ENCODE data around the gene ITPA.

The ITPA gene

GRCh38 chr20:3240776-3241363 is 31.6 kb downstream of the ITPA start:
- POLR2A ChIA-PET, result no interaction called here

GRCh38 chr20:3242172-3242692 is 32.9 kb downstream of the ITPA start:
- DNase-seq (ENCODE audit: extremely low spot score), result no peak
- TF ChIP-seq CTCF (IDR thresholded peaks at IDR 0.05; ENCODE audit: control extremely low read depth, extremely low read depth, low read depth, missing control alignments), result no peak
- CTCF ChIA-PET, result interaction anchor here (1.0 to 1.2 kb wide), 3 partner anchors 9 to 29 kb away, joined by 3 read pairs; no protein-coding TSS in a partner anchor
- POLR2A ChIA-PET, result no interaction called here

More at GRCh38 chr20:3240776-3241363, 31.6 kb downstream of the ITPA start:
- DNase-seq (ENCODE audit: extremely low spot score), result no peak
- no peak for TF ChIP-seq CTCF (IDR thresholded peaks at IDR 0.05; ENCODE audit: control extremely low read depth, extremely low read depth, low read depth, missing control alignments)
- CTCF ChIA-PET, result interaction anchor here (1.5 kb wide), 1 partner anchor 9 kb away, joined by 5 read pairs; no protein-coding TSS in a partner anchor

DNA sequence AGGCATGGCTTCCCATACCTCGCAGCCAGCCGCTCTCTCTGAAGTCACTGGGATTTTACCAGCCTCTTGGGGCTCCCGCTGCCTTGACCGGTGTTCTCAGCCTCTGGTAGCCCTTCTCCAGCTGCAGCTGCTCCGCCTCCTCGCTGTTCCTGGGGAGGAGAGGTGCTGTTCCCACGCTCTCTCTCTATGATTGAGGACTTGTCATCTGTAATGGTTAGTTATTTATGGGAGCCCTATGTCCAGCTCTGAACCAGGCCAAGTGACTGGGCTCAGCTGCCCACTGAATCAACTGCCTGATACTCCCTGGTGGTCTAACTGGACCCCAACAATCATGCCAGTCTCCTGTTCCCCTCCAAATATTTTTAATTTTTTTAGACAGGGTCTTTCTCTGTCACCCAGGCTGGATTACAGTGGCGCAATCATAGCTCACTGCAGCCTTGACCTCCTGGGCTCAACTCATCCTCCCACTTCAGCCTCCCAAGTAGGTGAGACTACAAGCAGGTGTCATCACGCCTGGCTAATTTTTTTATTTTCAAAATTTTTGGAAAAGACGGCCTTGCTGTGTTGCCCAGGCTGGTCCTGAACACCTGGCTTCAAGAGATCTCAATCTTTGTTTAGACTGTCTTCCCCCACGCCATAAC is 34.5 kb downstream of the ITPA start:
- TF ChIP-seq CTCF (IDR thresholded peaks at IDR 0.05; ENCODE audit: control extremely low read depth, extremely low read depth, low read depth, missing control alignments), result no peak
- ChIA-PET POLR2A (no interaction called here), CTCF (no interaction called here)
- no peak for DNase-seq (ENCODE audit: extremely low spot score)

DNA sequence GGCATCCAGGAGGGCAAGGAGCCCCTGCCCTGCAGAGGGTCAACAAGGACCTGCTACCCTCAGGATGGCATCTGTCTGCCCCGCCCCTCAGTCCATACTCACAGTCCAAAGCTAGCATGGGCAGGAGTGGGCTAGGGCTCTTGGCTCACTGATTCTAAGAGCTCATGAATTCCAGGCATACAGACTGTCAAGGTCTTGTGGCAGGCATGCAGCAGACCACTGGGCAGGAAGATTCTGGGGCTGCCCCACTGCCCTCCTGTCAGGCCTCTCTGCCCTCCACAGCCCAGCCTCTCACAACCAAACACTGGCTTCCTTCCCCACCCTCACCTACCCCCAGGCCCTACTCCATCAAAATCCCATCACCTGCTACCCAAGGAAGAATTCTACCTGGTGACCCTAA is 35.3 kb downstream of the ITPA start:
- ChIA-PET POLR2A (no interaction called here), CTCF (interaction anchor here (1.1 kb wide), 1 partner anchor 26 kb away, joined by 3 read pairs; no protein-coding TSS in a partner anchor)
- no peak for DNase-seq (ENCODE audit: extremely low spot score)
- no peak for TF ChIP-seq CTCF (IDR thresholded peaks at IDR 0.05; ENCODE audit: control extremely low read depth, extremely low read depth, low read depth, missing control alignments)

DNA sequence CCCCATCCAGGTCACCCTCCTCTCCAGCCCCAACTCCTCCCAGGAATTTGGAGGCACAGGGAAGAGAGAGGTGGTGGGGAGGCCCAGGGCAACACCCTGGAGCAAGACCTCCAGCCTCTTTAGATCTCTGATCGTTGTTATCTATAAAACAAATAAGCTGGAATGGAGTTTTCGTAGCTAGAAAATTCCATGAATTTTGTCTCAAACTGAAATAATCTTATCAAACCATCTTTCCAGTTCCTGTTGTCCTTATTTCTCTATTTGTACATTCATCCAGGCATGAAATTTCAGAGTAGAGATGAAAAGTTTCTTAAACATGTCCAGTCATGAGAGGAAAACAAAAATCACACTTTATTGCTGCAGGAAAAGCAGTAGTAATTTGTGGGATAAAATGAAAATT is 35.9 kb downstream of the ITPA start:
- DNase-seq (ENCODE audit: extremely low spot score), result no peak
- CTCF ChIA-PET, result interaction anchor here (1.1 kb wide), 1 partner anchor 26 kb away, joined by 3 read pairs; no protein-coding TSS in a partner anchor
- no peak for TF ChIP-seq CTCF (IDR thresholded peaks at IDR 0.05; ENCODE audit: control extremely low read depth, extremely low read depth, low read depth, missing control alignments)
- POLR2A ChIA-PET, result no interaction called here

GRCh38 chr20:3245711-3246110 is 36.4 kb downstream of the ITPA start:
- no peak for TF ChIP-seq CTCF (IDR thresholded peaks at IDR 0.05; ENCODE audit: control extremely low read depth, extremely low read depth, low read depth, missing control alignments)
- ChIA-PET CTCF (interaction anchor here (1.1 kb wide), 1 partner anchor 27 kb away, joined by 3 read pairs; no protein-coding TSS in a partner anchor), POLR2A (no interaction called here)
- no peak for DNase-seq (ENCODE audit: extremely low spot score)

Data from GM10248 (cell line).